ENCODE results near the gene ACTL10.

DNA sequence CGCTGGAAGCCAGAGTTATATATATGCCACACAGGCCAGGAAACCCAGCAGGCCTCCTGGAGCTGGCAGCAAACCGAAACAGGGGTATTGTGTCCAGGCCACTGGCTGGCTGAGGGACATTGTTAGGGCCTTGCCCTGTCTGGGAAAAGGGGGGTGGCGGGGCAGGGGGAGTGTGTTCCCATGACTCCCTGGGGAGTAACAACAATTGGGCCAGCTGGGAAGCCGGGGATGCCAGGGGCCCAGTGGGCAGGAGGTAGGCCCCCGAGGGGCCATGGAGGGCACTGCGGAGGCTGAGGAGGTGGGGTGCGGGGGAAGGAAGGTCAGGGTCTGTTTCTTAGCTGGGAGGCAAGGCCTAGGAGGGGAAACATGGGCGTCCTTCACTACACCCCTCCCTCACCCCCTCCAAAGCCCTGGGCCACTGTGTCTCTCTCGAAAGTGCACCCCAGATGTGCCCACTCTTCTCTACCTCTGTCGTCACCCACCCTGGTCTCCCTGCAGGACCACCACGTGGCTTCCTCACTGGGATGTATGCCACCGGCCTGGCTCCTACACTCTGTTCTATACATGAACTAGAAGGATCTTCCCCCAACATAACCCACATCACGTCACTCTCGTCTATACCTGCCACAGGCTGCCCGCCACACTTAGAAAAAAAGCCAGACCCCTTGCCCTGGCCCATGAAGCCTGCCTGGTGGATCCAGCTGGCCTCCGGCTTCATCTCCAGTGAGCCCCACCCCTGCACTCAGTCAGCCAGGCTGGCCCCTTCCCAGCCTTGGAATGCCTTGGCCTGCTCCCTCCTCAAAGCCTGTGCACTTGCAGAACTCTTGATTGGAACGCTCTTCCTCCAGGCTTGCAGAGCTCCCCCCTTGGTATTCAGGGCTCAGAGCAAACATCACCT lies 27.2 kb downstream of the ACTL10 start:
- TF ChIP-seq, protein P1, sequence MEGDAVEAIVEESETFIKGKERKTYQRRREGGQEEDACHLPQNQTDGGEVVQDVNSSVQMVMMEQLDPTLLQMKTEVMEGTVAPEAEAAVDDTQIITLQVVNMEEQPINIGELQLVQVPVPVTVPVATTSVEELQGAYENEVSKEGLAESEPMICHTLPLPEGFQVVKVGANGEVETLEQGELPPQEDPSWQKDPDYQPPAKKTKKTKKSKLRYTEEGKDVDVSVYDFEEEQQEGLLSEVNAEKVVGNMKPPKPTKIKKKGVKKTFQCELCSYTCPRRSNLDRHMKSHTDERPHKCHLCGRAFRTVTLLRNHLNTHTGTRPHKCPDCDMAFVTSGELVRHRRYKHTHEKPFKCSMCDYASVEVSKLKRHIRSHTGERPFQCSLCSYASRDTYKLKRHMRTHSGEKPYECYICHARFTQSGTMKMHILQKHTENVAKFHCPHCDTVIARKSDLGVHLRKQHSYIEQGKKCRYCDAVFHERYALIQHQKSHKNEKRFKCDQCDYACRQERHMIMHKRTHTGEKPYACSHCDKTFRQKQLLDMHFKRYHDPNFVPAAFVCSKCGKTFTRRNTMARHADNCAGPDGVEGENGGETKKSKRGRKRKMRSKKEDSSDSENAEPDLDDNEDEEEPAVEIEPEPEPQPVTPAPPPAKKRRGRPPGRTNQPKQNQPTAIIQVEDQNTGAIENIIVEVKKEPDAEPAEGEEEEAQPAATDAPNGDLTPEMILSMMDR (conservative IDR thresholded peaks at IDR 0.05; ENCODE audit: low read depth in 2 of 2) = no peak
- TF ChIP-seq EZH2 (IDR thresholded peaks at IDR 0.05; ENCODE audit: low read depth, unreplicated experiment) = no peak
- no peak for TF ChIP-seq POLR2AphosphoS5 (IDR thresholded peaks at IDR 0.05; ENCODE audit: low read depth)
- no peak for TF ChIP-seq EZH2phosphoT487 (IDR thresholded peaks at IDR 0.05; ENCODE audit: unreplicated experiment)
- TF ChIP-seq NANOG (IDR thresholded peaks at IDR 0.05; ENCODE audit: borderline replicate concordance) = no peak
- TF ChIP-seq, protein P2, sequence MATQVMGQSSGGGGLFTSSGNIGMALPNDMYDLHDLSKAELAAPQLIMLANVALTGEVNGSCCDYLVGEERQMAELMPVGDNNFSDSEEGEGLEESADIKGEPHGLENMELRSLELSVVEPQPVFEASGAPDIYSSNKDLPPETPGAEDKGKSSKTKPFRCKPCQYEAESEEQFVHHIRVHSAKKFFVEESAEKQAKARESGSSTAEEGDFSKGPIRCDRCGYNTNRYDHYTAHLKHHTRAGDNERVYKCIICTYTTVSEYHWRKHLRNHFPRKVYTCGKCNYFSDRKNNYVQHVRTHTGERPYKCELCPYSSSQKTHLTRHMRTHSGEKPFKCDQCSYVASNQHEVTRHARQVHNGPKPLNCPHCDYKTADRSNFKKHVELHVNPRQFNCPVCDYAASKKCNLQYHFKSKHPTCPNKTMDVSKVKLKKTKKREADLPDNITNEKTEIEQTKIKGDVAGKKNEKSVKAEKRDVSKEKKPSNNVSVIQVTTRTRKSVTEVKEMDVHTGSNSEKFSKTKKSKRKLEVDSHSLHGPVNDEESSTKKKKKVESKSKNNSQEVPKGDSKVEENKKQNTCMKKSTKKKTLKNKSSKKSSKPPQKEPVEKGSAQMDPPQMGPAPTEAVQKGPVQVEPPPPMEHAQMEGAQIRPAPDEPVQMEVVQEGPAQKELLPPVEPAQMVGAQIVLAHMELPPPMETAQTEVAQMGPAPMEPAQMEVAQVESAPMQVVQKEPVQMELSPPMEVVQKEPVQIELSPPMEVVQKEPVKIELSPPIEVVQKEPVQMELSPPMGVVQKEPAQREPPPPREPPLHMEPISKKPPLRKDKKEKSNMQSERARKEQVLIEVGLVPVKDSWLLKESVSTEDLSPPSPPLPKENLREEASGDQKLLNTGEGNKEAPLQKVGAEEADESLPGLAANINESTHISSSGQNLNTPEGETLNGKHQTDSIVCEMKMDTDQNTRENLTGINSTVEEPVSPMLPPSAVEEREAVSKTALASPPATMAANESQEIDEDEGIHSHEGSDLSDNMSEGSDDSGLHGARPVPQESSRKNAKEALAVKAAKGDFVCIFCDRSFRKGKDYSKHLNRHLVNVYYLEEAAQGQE (IDR thresholded peaks at IDR 0.05; ENCODE audit: unreplicated experiment) = no peak
- no peak for TF ChIP-seq ZNF114 (CRISPR knock-in tag; IDR thresholded peaks at IDR 0.05)
- TF ChIP-seq CREB1 (CRISPR knock-in tag; IDR thresholded peaks at IDR 0.05; ENCODE audit: low read depth) = no peak
- TF ChIP-seq STAT1 (IDR thresholded peaks at IDR 0.05; ENCODE audit: unreplicated experiment) = no peak

Data from GM23338 (cell line).